Natural killer cell (primary cell): ENCODE results near the gene HRC. TPM values are rescaled to one million over a fixed set of nuclear protein-coding genes. Genes with fewer than 3 reads are reported as not detected.
A peak's percentile ranks its signal among the peaks of the same experiment; 100 is the strongest.

ENCODE experiments used
- ATAC-seq, 3 donors: fragments of 150-1000 bp in 2 of 3; fragments of 200-7000 bp in 1 of 3; cut with Tn5 transposase; 1 replicate in 1 of 3; 2 replicates in 2 of 3; pipeline ENCODE4 v1.10.0; 2021; ENCODE audit warnings: mild to moderate bottlenecking in 2 of 3, moderate library complexity in 2 of 3
- DNase-seq, 2 donors: peaks; one replicate each; pipeline versions ENCODE4 v3.0.0 to v3.0.0-alpha.2; 2013 to 2021; ENCODE audit warnings: mixed read lengths in 1 of 2
- H3K27ac ChIP-seq: one replicate; pipeline ENCODE4 v1.5.1; 2013; ENCODE audit warnings: mild to moderate bottlenecking, low read length
- H3K27me3 ChIP-seq: one replicate; pipeline ENCODE4 v1.6.1; 2013; ENCODE audit warnings: low read length; ENCODE audit not compliant: control insufficient read depth, insufficient read depth
- H3K36me3 ChIP-seq: one replicate; pipeline ENCODE4 v1.6.1; 2013; ENCODE audit warnings: low read length; ENCODE audit not compliant: control insufficient read depth, insufficient read depth
- H3K4me1 ChIP-seq: one replicate; pipeline ENCODE4 v1.6.1; 2013; ENCODE audit warnings: low read length; ENCODE audit not compliant: control insufficient read depth, insufficient read depth
- H3K4me3 ChIP-seq: one replicate; pipeline ENCODE4 v1.5.1; 2013; ENCODE audit warnings: low read length
- H3K9me3 ChIP-seq: one replicate; pipeline ENCODE4 v1.6.1; 2013; ENCODE audit warnings: low read length; ENCODE audit not compliant: control insufficient read depth, insufficient read depth
- H3K27ac Mint-ChIP-seq, 2 donors: one replicate each; pipeline ENCODE4 v1.8.0; 2022; ENCODE audit warnings: mild to moderate bottlenecking in 2 of 2, mixed read lengths in 2 of 2, moderate library complexity in 1 of 2
- H3K27me3 Mint-ChIP-seq, 2 donors: one replicate each; pipeline ENCODE4 v1.8.0; 2022; ENCODE audit warnings: low read depth in 2 of 2, mixed read lengths in 2 of 2
- H3K36me3 Mint-ChIP-seq: one replicate; pipeline ENCODE4 v1.8.0; 2022; ENCODE audit warnings: mixed read lengths
- H3K4me1 Mint-ChIP-seq, 2 donors: one replicate each; pipeline ENCODE4 v1.8.0; 2022; ENCODE audit warnings: mixed read lengths in 2 of 2
- H3K4me3 Mint-ChIP-seq: one replicate; pipeline ENCODE4 v1.8.0; 2022; ENCODE audit warnings: mild to moderate bottlenecking, moderate library complexity, mixed read lengths
- H3K9me3 Mint-ChIP-seq, 2 donors: one replicate each; pipeline ENCODE4 v1.8.0; 2022; ENCODE audit warnings: mixed read lengths in 2 of 2
- CTCF ChIP-seq: fragments of 200-600 bp; IDR thresholded peaks from one replicate; pipeline ENCODE4 v1.8.0; 2022; ENCODE audit warnings: antibody characterized with exemption
- WGBS: methylation state at CpG from one replicate; pipeline ENCODE4 v1.1.7; 2013; ENCODE audit warnings: missing lambda C conversion rate; ENCODE audit not compliant: insufficient coverage; 5-methylcytosine and 5-hydroxymethylcytosine counted together
- intact Hi-C: fragments of 100-400 bp; cut with micrococcal nuclease; formaldehyde crosslinking; loops from one replicate; pipeline ENCODE4 v1.14.2; 2022
- total RNA-seq, 4 donors: library from RNA; stranded (reverse); fragments of 120-200 nt in 1 of 4; gene quantifications; one replicate each; pipeline versions ENCODE4 v1.2.3 to v1.2.4, GENCODE V29; 2013 to 2022

HRC gene
- total RNA-seq, 3 donors from 2014 or later (not counting 1 experiment from before 2014, with no cell fraction given): not detected

- no peaks in the 10 kb centered on the region for H3K36me3 Mint-ChIP-seq
- peaks cover 19 to 56% of the 10 kb centered on the region in 2 donors for H3K27me3 Mint-ChIP-seq
- intact Hi-C loops: no loop called here
- peak overlapping the region; percentile 52 for H3K4me3 Mint-ChIP-seq
- no peak for ATAC-seq
- Histone ChIP-seq H3K36me3 (no peaks in the 10 kb centered on the region), H3K4me1 (peaks cover 36% of the 10 kb centered on the region), H3K9me3 (no peaks in the 10 kb centered on the region), H3K4me3 (no peak overlapping the region), H3K27ac (no peak overlapping the region), H3K27me3 (peaks cover 25% of the 10 kb centered on the region)
- H3K4me1 Mint-ChIP-seq: peaks cover 20 to 48% of the 10 kb centered on the region in 2 donors
- no peak overlapping the region for H3K27ac Mint-ChIP-seq
- 21% methylated on average over 10 of the region's 10 CpGs for WGBS
- no peak for DNase-seq
- TF ChIP-seq CTCF: no peak
- H3K9me3 Mint-ChIP-seq: no peaks in the 10 kb centered on the region
Observed at GRCh38 chr19:49152119-49152550, 3.1 kb downstream of the HRC start.

- no peak for TF ChIP-seq CTCF
- Histone ChIP-seq H3K4me1 (peaks cover 36% of the 10 kb centered on the region), H3K27ac (no peak overlapping the region), H3K4me3 (no peak overlapping the region), H3K9me3 (no peaks in the 10 kb centered on the region), H3K36me3 (no peaks in the 10 kb centered on the region), H3K27me3 (peaks cover 25% of the 10 kb centered on the region)
- H3K27ac Mint-ChIP-seq: no peak overlapping the region
- intact Hi-C loops: no loop called here
- H3K4me3 Mint-ChIP-seq: peak overlapping the region; percentile 70
- 14% methylated on average over 45 of the region's 45 CpGs for WGBS
- peaks cover 19 to 58% of the 10 kb centered on the region in 2 donors for H3K27me3 Mint-ChIP-seq
- H3K36me3 Mint-ChIP-seq: no peaks in the 10 kb centered on the region
- ATAC-seq: peak in 1 of 3 donors; percentile 31
- peaks cover 20 to 48% of the 10 kb centered on the region in 2 donors for H3K4me1 Mint-ChIP-seq
- no peaks in the 10 kb centered on the region for H3K9me3 Mint-ChIP-seq
- peak; percentile 41 to 63 for DNase-seq
Observed at GRCh38 chr19:49151267-49152118, 3.7 kb downstream of the HRC start.

GRCh38 chr19:49150944-49151243 is 4.3 kb downstream of the HRC start:
- peaks cover 40% of the 10 kb centered on the region for H3K4me1 ChIP-seq
- peak overlapping the region; percentile 56 for H3K4me3 ChIP-seq
- H3K9me3 Mint-ChIP-seq: no peaks in the 10 kb centered on the region
- WGBS: 9% methylated on average over 13 of the region's 16 CpGs
- peaks cover 19 to 56% of the 10 kb centered on the region in 2 donors for H3K27me3 Mint-ChIP-seq
- no peaks in the 10 kb centered on the region for H3K36me3 ChIP-seq
- intact Hi-C loops: no loop called here
- TF ChIP-seq CTCF: no peak
- no peaks in the 10 kb centered on the region for H3K9me3 ChIP-seq
- H3K4me3 Mint-ChIP-seq: peak overlapping the region; percentile 70
- peaks cover 21 to 48% of the 10 kb centered on the region in 2 donors for H3K4me1 Mint-ChIP-seq
- H3K36me3 Mint-ChIP-seq: no peaks in the 10 kb centered on the region
- peaks cover 25% of the 10 kb centered on the region for H3K27me3 ChIP-seq
- no peak for ATAC-seq
- no peak overlapping the region for H3K27ac ChIP-seq
- no peak overlapping the region for H3K27ac Mint-ChIP-seq
- DNase-seq: no peak
